H1 (cell line): Measurements from ENCODE around the gene APOO. TPM values are rescaled to one million over a fixed set of nuclear protein-coding genes. Genes with fewer than 3 reads are reported as not detected.

Experiments used
- BCL11A ChIP-seq, 2 experiments: IDR thresholded peaks; one replicate each; pipeline ENCODE4 v1.6.1; 2011; ENCODE audit warnings: low read depth in 2 of 2, low read length in 2 of 2, mild to moderate bottlenecking in 2 of 2
- BRCA1 ChIP-seq: IDR thresholded peaks from 2 replicates; pipeline ENCODE4 v1.6.1; 2012; ENCODE audit warnings: low read depth, low read length, improper control_type of control experiment
- CEBPB ChIP-seq: IDR thresholded peaks from 2 replicates; pipeline ENCODE4 v1.6.1; 2012; ENCODE audit warnings: low read depth, low read length
- CHD1 ChIP-seq: IDR thresholded peaks from 2 replicates; pipeline ENCODE4 v1.6.1; 2012; ENCODE audit warnings: low read depth, low read length, improper control_type of control experiment
- CREB1 ChIP-seq: IDR thresholded peaks from 2 replicates; pipeline ENCODE4 v1.6.1; 2012; ENCODE audit warnings: inconsistent platforms
- CTCF ChIP-seq, 3 experiments: IDR thresholded peaks; 1 replicate in 2 of 3; 2 replicates in 1 of 3; pipeline versions ENCODE4 v1.5.1 to v1.6.1; 2011; ENCODE audit warnings: low read length in 3 of 3, mild to moderate bottlenecking in 3 of 3, inconsistent platforms in 2 of 3, low read depth in 1 of 3, moderate library complexity in 1 of 3; ENCODE audit not compliant: insufficient read depth in 1 of 3; ENCODE audit errors: control extremely low read depth in 1 of 3
- EGR1 ChIP-seq: IDR thresholded peaks from 2 replicates; pipeline ENCODE4 v1.6.1; 2011; ENCODE audit warnings: low read depth, low read length, borderline replicate concordance
- GTF2F1 ChIP-seq: IDR thresholded peaks from 2 replicates; pipeline ENCODE4 v1.6.1; 2012; ENCODE audit warnings: low read depth, low read length, improper control_type of control experiment, borderline replicate concordance
- HDAC2 ChIP-seq, 2 experiments: fragments of 300-600 bp in 1 of 2; sonication (generic) in 1 of 2; IDR thresholded peaks; 2 replicates each; pipeline ENCODE4 v1.6.1; 2011 to 2012; ENCODE audit warnings: low read depth in 2 of 2, low read length in 2 of 2, mild to moderate bottlenecking in 2 of 2, moderate library complexity in 2 of 2, borderline replicate concordance in 1 of 2, inconsistent platforms in 1 of 2
- JUND ChIP-seq: IDR thresholded peaks from 2 replicates; pipeline ENCODE4 v1.6.1; 2011; ENCODE audit warnings: mild to moderate bottlenecking, improper control_type of control experiment, low read length
- MAFK ChIP-seq: IDR thresholded peaks from 2 replicates; pipeline ENCODE4 v1.6.1; 2012; ENCODE audit warnings: low read depth, mild to moderate bottlenecking, improper control_type of control experiment, low read length
- MAX ChIP-seq: IDR thresholded peaks from 2 replicates; pipeline ENCODE4 v1.6.1; 2012; ENCODE audit warnings: inconsistent platforms
- NANOG ChIP-seq: IDR thresholded peaks from 2 replicates; pipeline ENCODE4 v1.6.1; 2011; ENCODE audit warnings: low read length, low read depth, mild to moderate bottlenecking, inconsistent platforms; ENCODE audit not compliant: insufficient read depth, poor library complexity, severe bottlenecking
- POLR2A ChIP-seq, 2 experiments: IDR thresholded peaks; 1 replicate in 1 of 2; 2 replicates in 1 of 2; pipeline ENCODE4 v1.6.1; 2011; ENCODE audit warnings: low read depth in 2 of 2, low read length in 2 of 2, mild to moderate bottlenecking in 2 of 2; ENCODE audit errors: control extremely low read depth in 1 of 2
- POLR2AphosphoS5 ChIP-seq: IDR thresholded peaks from 2 replicates; pipeline ENCODE4 v1.6.1; 2011; ENCODE audit warnings: low read depth, low read length
- POU5F1 ChIP-seq: IDR thresholded peaks from 2 replicates; pipeline ENCODE4 v1.6.1; 2011; ENCODE audit warnings: low read depth, mild to moderate bottlenecking, low read length, moderate library complexity
- RNF2 ChIP-seq: fragments of 200-900, 300-1000 bp; sonication (generic); IDR thresholded peaks from 2 replicates; pipeline ENCODE4 v1.7.1; 2016; ENCODE audit warnings: borderline replicate concordance, low read depth, mild to moderate bottlenecking, antibody characterized with exemption, low read length; ENCODE audit not compliant: poor library complexity, severe bottlenecking; ENCODE audit errors: missing control alignments
- RXRA ChIP-seq: IDR thresholded peaks from 2 replicates; pipeline ENCODE4 v1.6.1; 2011; ENCODE audit warnings: low read depth, mild to moderate bottlenecking, low read length, moderate library complexity; ENCODE audit not compliant: insufficient read depth
- SAP30 ChIP-seq: fragments of 300-600 bp; sonication (generic); IDR thresholded peaks from 2 replicates; pipeline ENCODE4 v1.7.1; 2012; ENCODE audit warnings: low read length, moderate library complexity, mild to moderate bottlenecking, inconsistent platforms; ENCODE audit not compliant: insufficient read depth, insufficient replicate concordance
- SIN3A ChIP-seq, 2 experiments: IDR thresholded peaks in 1 of 2; conservative IDR thresholded peaks in 1 of 2; 2 replicates each; pipeline ENCODE4 v1.6.1; 2011 to 2012; ENCODE audit warnings: low read length in 2 of 2, improper control_type of control experiment in 1 of 2, low read depth in 1 of 2, mild to moderate bottlenecking in 1 of 2
- SIRT6 ChIP-seq: IDR thresholded peaks from one replicate; pipeline ENCODE4 v1.7.1; 2012; ENCODE audit warnings: low read length, inconsistent platforms
- SIX5 ChIP-seq: IDR thresholded peaks from 2 replicates; pipeline ENCODE4 v1.6.1; 2011; ENCODE audit warnings: mild to moderate bottlenecking, low read depth, low read length
- polyA plus RNA-seq, 7 experiments: library from polyadenylated mRNA; depleted of rRNA in 3 of 7; stranded (reverse) in 5 of 7; unstranded in 2 of 7; fragments of >200 nt in 5 of 7; fragments of 200-250 nt in 2 of 7; gene quantifications; 1 replicate in 5 of 7; 2 replicates in 1 of 7; 4 replicates in 1 of 7; pipeline versions ENCODE4 v1.2.1 to v1.2.3, GENCODE V29; 2011 to 2013; ENCODE audit warnings: missing spikeins in 2 of 7, mixed read lengths in 2 of 7
- total RNA-seq: library from RNA; stranded (reverse); fragmentation: NEBNext Ultra II Directional; extraction: Animal tissue kit (Norgen Biotek cat#: 25700); gene quantifications from 2 replicates; pipeline ENCODE4 v1.2.1, GENCODE V29; 2021

Gene APOO
- total and polyA plus RNA-seq, 2 of the 8 experiments (the other 6 are each of a cell fraction or from before 2014, with no cell fraction given): 25.7 to 45.0 TPM

GRCh38 chrX:23907498-23908218 is at the start of gene APOO, which contains the start of gene CXorf58 (continued):
- no peak for TF ChIP-seq SIRT6
- TF ChIP-seq GTF2F1: no peak
- TF ChIP-seq NANOG: no peak
- no peak for TF ChIP-seq SIX5
- TF ChIP-seq RNF2: no peak
- peak in 1 of 2 experiments; percentile 73; a peak in 1 of 4 replicates for TF ChIP-seq SIN3A (conservative IDR thresholded peaks at IDR 0.05 in 1 of 2, IDR thresholded peaks at IDR 0.05 in 1 of 2; ENCODE audit: low read depth in 1 of 2, low read length in 2 of 2)
- no peak for TF ChIP-seq CEBPB
- TF ChIP-seq CREB1: peak; percentile 67; the same call in 1 of the 2 replicates
- TF ChIP-seq JUND: no peak
- TF ChIP-seq BCL11A (IDR thresholded peaks at IDR 0.05; ENCODE audit: low read depth in 2 of 2, low read length in 2 of 2): no peak
- no peak for TF ChIP-seq BRCA1
- peak; percentile 62 to 99 (median 64) for TF ChIP-seq CTCF (IDR thresholded peaks at IDR 0.05; ENCODE audit: control extremely low read depth in 1 of 3, insufficient read depth in 1 of 3, low read depth in 1 of 3, low read length in 3 of 3)
- TF ChIP-seq MAFK: no peak
- no peak for TF ChIP-seq CHD1
- TF ChIP-seq RXRA: no peak
- no peak for TF ChIP-seq POLR2AphosphoS5
- no peak for TF ChIP-seq HDAC2 (IDR thresholded peaks at IDR 0.05; ENCODE audit: borderline replicate concordance in 1 of 2, low read depth in 2 of 2, low read length in 2 of 2)
- TF ChIP-seq EGR1: no peak
- TF ChIP-seq POLR2A (IDR thresholded peaks at IDR 0.05; ENCODE audit: control extremely low read depth in 1 of 2, low read depth in 2 of 2, low read length in 2 of 2): no peak
- no peak for TF ChIP-seq POU5F1
- no peak for TF ChIP-seq SAP30
- no peak; the same call in 1 of the 2 replicates for TF ChIP-seq MAX
